ENCODE results near the gene PRPF38B.

- TF ChIP-seq CTCF (IDR thresholded peaks at IDR 0.05) (no peak), POLR2A (IDR thresholded peaks at IDR 0.05) (no peak), EP300 (IDR thresholded peaks at IDR 0.05; ENCODE audit: low read depth) (no peak), POLR2AphosphoS5 (IDR thresholded peaks at IDR 0.05) (no peak)
Observed at GRCh38 chr1:108686614-108687313, 5.3 kb upstream of the PRPF38B start.

All from transverse colon (tissue), 4 donors.